Activated naive CD4-positive, alpha-beta T cell treated with anti-CD3 and anti-CD28 coated beads, Interleukin-2, amount 50 U/mL, for 24 hours (primary cell): ENCODE results near the gene PSG2.
"Not testable (repeated sequence)": the region's sequence is repeated elsewhere in the genome, so short reads cannot be mapped to it uniquely, and the experiment has no call there.

ENCODE experiments used
- H3K27ac Mint-ChIP-seq: one replicate; pipeline ENCODE4 v1.8.0; 2021; ENCODE audit warnings: mild to moderate bottlenecking, mixed read lengths
- H3K27me3 Mint-ChIP-seq: one replicate; pipeline ENCODE4 v1.8.0; 2021; ENCODE audit warnings: mixed read lengths
- H3K36me3 Mint-ChIP-seq: one replicate; pipeline ENCODE4 v1.8.0; 2021; ENCODE audit warnings: mixed read lengths
- H3K4me1 Mint-ChIP-seq: one replicate; pipeline ENCODE4 v1.8.0; 2021; ENCODE audit warnings: mixed read lengths
- H3K4me3 Mint-ChIP-seq: one replicate; pipeline ENCODE4 v1.8.0; 2021; ENCODE audit warnings: mild to moderate bottlenecking, mixed read lengths
- H3K9me3 Mint-ChIP-seq: one replicate; pipeline ENCODE4 v1.8.0; 2021; ENCODE audit warnings: mixed read lengths

The PSG2 gene

DNA sequence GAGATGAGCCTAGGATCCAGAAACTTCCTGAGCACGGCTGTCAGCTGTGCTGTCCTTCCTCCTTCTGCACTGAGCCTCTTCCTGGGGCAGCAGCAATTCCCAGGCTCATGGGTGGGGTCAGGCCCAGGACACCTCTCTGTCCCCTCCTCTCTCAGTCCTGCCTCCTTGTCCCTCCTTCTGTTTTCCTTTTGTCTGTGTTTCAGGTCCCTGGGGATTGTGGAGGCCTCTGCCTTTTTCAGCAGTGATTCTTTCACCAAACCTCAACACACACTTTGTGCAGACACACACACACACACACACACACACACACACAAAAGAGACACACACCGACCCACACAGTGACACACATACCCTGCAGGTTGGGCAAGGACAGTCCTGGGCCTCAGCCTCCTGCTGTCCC is at the start of gene PSG2:
TSS of gene PSG2 (minus strand) at position 101 of the 400 bp plus-strand sequence. CDS start 132 bp downstream, outside the sequence.
- H3K4me3 Mint-ChIP-seq, H3K4me1 Mint-ChIP-seq, H3K36me3 Mint-ChIP-seq, H3K9me3 Mint-ChIP-seq, H3K27ac Mint-ChIP-seq: not testable (repeated sequence)
- peaks cover 11% of the 10 kb centered on the region for H3K27me3 Mint-ChIP-seq

DNA sequence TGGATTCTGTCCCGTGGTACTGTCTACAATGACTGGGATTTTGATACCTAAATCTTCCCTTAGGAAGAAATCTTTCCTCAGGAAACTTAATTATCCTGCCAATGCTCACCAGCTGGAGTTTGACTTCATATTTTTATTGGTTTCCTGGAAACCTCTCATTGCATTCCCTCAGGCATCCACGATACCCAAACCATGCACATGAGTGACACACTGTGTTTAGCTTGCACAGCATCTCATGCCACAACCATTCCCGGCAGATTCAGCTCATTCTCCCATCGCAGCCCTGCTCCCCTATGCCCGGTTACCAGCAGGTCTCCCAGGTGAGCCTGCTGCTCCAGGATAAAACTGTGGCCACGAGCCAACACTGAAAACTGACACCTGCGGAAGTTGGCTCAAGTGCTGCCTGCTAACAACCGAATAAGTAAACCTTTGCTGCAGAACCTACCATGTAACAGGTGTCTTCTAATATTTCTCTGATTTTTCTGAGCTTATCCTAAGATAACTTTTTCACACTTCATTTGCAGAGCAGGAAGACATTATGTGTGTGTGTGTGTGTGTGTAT is 48.9 kb upstream of the PSG2 start:
- H3K27ac Mint-ChIP-seq, H3K36me3 Mint-ChIP-seq, H3K9me3 Mint-ChIP-seq, H3K4me1 Mint-ChIP-seq, H3K4me3 Mint-ChIP-seq, H3K27me3 Mint-ChIP-seq: not testable (repeated sequence)

DNA sequence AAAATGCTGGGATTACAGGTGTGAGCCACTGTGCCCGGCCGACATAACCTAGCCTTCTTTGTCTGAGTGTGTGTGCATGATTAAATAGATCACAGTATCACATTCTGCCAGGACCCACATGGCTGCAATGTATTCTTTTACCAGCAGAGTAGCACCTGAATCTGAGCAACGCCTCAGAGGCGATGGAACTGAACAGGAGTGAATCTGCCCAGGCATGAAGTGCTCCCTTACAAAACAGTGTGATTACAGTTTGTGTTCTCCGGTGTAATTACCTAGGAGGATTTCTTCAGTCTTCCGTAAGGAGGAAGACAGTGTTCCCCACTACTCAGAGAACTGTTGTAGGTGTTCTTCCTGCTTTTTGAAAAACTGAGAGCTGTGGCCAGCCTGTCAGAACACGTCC is 46.7 kb upstream of the PSG2 start:
- H3K27me3 Mint-ChIP-seq, H3K4me1 Mint-ChIP-seq, H3K36me3 Mint-ChIP-seq, H3K27ac Mint-ChIP-seq, H3K4me3 Mint-ChIP-seq, H3K9me3 Mint-ChIP-seq: not testable (repeated sequence)

- H3K4me3 Mint-ChIP-seq, H3K9me3 Mint-ChIP-seq, H3K4me1 Mint-ChIP-seq, H3K27ac Mint-ChIP-seq, H3K36me3 Mint-ChIP-seq, H3K27me3 Mint-ChIP-seq: not testable (repeated sequence)
Measured at GRCh38 chr19:43127336-43127735, 44.8 kb upstream of the PSG2 start.

DNA sequence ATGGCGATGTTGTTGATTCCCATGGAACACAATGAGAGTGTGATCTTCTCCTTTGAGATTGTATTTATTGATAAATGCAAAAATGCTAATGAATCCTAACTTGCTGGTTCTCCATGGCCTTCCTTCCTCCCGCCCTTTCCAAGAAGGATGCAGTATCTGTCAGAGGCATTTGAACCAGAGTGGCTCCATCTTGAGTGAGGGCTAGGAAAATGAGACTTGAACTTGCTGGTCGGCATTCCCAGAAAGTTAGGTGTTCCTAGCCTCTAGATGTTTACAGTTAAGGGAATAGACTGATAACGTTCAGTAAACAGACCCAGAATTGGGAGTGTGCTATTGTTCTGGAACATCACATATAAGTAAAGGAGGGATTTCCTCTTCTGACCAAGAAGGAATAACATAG is 44.2 kb upstream of the PSG2 start:
- Mint-ChIP-seq H3K27me3 (peaks cover under 1% of the 10 kb centered on the region), H3K4me3 (no peak overlapping the region), H3K9me3 (peaks cover 10% of the 10 kb centered on the region), H3K27ac (no peak overlapping the region), H3K36me3 (no peaks in the 10 kb centered on the region), H3K4me1 (no peaks in the 10 kb centered on the region)

- H3K4me3 Mint-ChIP-seq = no peak overlapping the region
- no peaks in the 10 kb centered on the region for H3K36me3 Mint-ChIP-seq
- H3K27me3 Mint-ChIP-seq = peaks cover 2% of the 10 kb centered on the region
- no peak overlapping the region for H3K27ac Mint-ChIP-seq
- peaks cover 10% of the 10 kb centered on the region for H3K9me3 Mint-ChIP-seq
- no peaks in the 10 kb centered on the region for H3K4me1 Mint-ChIP-seq
Measured at GRCh38 chr19:43124360-43124759, 41.9 kb upstream of the PSG2 start.

DNA sequence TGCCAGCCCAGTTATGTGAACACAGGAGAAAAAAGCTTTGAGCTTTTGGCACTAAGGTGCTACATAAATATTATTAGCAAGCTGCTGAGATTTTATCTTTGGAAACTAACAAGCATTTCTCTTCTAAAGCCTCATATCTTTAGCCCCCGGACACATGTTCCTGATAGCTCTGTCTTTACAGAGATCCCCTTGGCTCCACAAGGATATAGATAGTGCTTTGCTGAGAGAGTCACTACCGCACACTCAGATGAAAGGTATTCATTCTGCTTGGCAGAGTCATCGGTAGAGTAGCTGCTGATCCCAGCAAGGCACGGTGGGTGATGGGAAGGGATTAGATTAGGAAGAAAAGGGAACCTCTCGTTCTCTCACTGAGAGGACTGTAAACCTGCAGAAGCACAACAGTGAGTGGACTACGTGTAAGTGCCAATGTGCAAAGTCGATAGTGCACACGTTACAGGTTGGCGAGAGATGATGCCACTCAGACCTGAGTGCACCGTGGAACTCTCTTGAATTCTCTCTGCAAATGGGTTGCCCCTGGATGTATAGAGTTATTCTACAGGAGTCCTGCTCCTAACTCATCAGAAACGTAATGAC is 38.0 kb upstream of the PSG2 start:
- not testable (repeated sequence) for H3K4me1 Mint-ChIP-seq, H3K4me3 Mint-ChIP-seq, H3K36me3 Mint-ChIP-seq, H3K9me3 Mint-ChIP-seq, H3K27me3 Mint-ChIP-seq, H3K27ac Mint-ChIP-seq

- not testable (repeated sequence) for H3K36me3 Mint-ChIP-seq
Measured at GRCh38 chr19:43119526-43119925, 37.0 kb upstream of the PSG2 start.

GRCh38 chr19:43116421-43116820 is 33.9 kb upstream of the PSG2 start:
- not testable (repeated sequence) for H3K4me1 Mint-ChIP-seq, H3K27me3 Mint-ChIP-seq, H3K27ac Mint-ChIP-seq, H3K36me3 Mint-ChIP-seq, H3K4me3 Mint-ChIP-seq
- H3K9me3 Mint-ChIP-seq = peaks cover 16% of the 10 kb centered on the region

More at GRCh38 chr19:43119526-43119925, 37.0 kb upstream of the PSG2 start:
- H3K27ac Mint-ChIP-seq, H3K27me3 Mint-ChIP-seq, H3K4me3 Mint-ChIP-seq, H3K4me1 Mint-ChIP-seq: not testable (repeated sequence)
- H3K9me3 Mint-ChIP-seq = peaks cover 12% of the 10 kb centered on the region

GRCh38 chr19:43115548-43115947 is 33.0 kb upstream of the PSG2 start:
- not testable (repeated sequence) for H3K27me3 Mint-ChIP-seq, H3K27ac Mint-ChIP-seq, H3K36me3 Mint-ChIP-seq, H3K4me3 Mint-ChIP-seq, H3K4me1 Mint-ChIP-seq
- H3K9me3 Mint-ChIP-seq = peaks cover 16% of the 10 kb centered on the region

DNA sequence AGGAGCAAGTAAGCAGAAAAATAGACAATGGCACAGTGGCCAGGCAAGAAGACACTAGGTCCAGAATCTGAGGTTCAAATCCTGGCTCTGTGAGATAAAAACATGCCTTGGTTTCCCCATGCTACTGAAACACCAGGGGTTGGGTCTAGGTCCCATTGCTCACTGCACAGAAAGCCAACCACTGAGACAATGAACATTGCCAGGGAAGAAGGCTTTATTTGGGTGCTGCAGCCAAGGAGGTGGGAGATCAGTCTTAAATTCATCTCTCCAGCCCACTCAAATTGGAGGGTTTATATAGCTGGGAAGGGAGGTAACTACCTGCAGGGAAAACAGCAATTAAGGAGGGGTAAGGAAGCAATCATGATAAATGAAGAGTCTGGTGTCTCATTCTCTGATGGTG is 32.6 kb upstream of the PSG2 start:
- not testable (repeated sequence) for H3K27ac Mint-ChIP-seq, H3K4me1 Mint-ChIP-seq, H3K27me3 Mint-ChIP-seq, H3K4me3 Mint-ChIP-seq, H3K36me3 Mint-ChIP-seq
- H3K9me3 Mint-ChIP-seq = peaks cover 16% of the 10 kb centered on the region

GRCh38 chr19:43114626-43115025 is 32.1 kb upstream of the PSG2 start:
- not testable (repeated sequence) for H3K4me3 Mint-ChIP-seq, H3K4me1 Mint-ChIP-seq, H3K36me3 Mint-ChIP-seq, H3K27ac Mint-ChIP-seq, H3K27me3 Mint-ChIP-seq
- H3K9me3 Mint-ChIP-seq = peaks cover 16% of the 10 kb centered on the region

DNA sequence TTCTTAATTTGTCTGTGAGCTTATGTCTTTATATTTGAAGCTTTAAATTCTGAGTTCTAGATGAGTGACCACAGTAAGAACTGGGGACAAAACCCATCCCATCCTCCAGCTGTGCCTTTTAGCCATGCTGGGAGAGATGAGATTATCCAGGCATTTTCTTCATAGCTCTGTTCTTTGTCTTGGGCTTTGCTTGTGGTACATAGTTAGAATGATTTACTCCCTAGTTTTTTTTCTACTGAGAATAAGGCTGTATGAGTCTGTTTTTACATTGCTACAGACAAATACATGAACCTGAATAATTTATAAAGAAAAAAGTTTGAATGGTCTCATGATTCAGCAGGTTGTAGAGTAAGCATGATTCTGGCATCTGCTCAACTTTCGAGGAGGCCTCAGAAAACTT is 24.9 kb upstream of the PSG2 start:
- H3K4me3 Mint-ChIP-seq = not testable (repeated sequence)
- peaks cover 25% of the 10 kb centered on the region for H3K9me3 Mint-ChIP-seq

GRCh38 chr19:43105496-43105895 is 23.0 kb upstream of the PSG2 start:
- H3K36me3 Mint-ChIP-seq = peaks cover 8% of the 10 kb centered on the region
- H3K4me1 Mint-ChIP-seq = no peaks in the 10 kb centered on the region
- no peak overlapping the region for H3K4me3 Mint-ChIP-seq
- H3K27ac Mint-ChIP-seq = no peak overlapping the region
- peaks cover 21% of the 10 kb centered on the region for H3K9me3 Mint-ChIP-seq
- peaks cover 2% of the 10 kb centered on the region for H3K27me3 Mint-ChIP-seq

More for the DNA sequence above, 24.9 kb upstream of the PSG2 start:
- not testable (repeated sequence) for H3K27ac Mint-ChIP-seq, H3K27me3 Mint-ChIP-seq, H3K36me3 Mint-ChIP-seq, H3K4me1 Mint-ChIP-seq

GRCh38 chr19:43104215-43104850 is 21.8 kb upstream of the PSG2 start:
- not testable (repeated sequence) for H3K4me1 Mint-ChIP-seq, H3K27me3 Mint-ChIP-seq, H3K27ac Mint-ChIP-seq, H3K4me3 Mint-ChIP-seq, H3K36me3 Mint-ChIP-seq
- H3K9me3 Mint-ChIP-seq = peaks cover 21% of the 10 kb centered on the region

- Mint-ChIP-seq H3K4me1 (no peaks in the 10 kb centered on the region), H3K27ac (no peak overlapping the region), H3K36me3 (peaks cover 8% of the 10 kb centered on the region), H3K27me3 (peaks cover 4% of the 10 kb centered on the region), H3K4me3 (no peak overlapping the region), H3K9me3 (peaks cover 20% of the 10 kb centered on the region)
Measured at GRCh38 chr19:43101950-43102349, 19.4 kb upstream of the PSG2 start.

DNA sequence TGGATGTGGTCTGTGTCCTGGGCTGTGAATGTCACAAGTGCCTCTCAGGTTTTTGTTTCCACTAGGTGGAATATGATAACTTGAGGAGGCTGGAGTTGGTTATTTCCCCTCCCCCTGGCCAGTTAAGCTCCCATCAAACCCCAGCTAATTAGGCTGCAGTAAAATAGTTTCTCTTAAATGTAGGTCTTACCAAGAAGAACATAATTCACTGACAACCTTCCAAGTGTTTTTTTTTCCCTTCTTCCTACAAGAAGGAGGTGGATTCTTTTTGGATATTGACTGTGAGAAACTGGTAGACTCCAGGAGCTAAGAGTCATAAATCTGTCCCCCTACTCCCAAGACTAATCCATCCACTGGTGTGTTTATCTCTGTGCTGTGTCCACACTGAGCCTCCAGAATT is 15.9 kb upstream of the PSG2 start:
- not testable (repeated sequence) for H3K4me3 Mint-ChIP-seq, H3K27ac Mint-ChIP-seq, H3K27me3 Mint-ChIP-seq, H3K4me1 Mint-ChIP-seq, H3K36me3 Mint-ChIP-seq, H3K9me3 Mint-ChIP-seq
